ENCODE results near the gene SLC9A3.

SLC9A3 gene

GRCh38 chr5:445591-445990 lies 78.7 kb downstream of the SLC9A3 start:
- Histone ChIP-seq H3K4me3 (ENCODE audit: low read length) (no peak overlapping the region), H3K27me3 (ENCODE audit: control insufficient read depth, insufficient read depth, low read length) (no peaks in the 10 kb centered on the region), H3K27ac (ENCODE audit: low read depth, low read length) (no peak overlapping the region), H3K9ac (ENCODE audit: low read length) (no peak overlapping the region), H3K36me3 (ENCODE audit: control insufficient read depth, insufficient read depth, low read length) (peaks cover 26% of the 10 kb centered on the region), H3K4me1 (ENCODE audit: control insufficient read depth, insufficient read depth, low read length) (peaks cover 9% of the 10 kb centered on the region)

GRCh38 chr5:444226-444625 lies 80.0 kb downstream of the SLC9A3 start:
- H3K4me1 ChIP-seq (ENCODE audit: control insufficient read depth, insufficient read depth, low read length) = peaks cover 9% of the 10 kb centered on the region
- no peak overlapping the region for H3K9ac ChIP-seq (ENCODE audit: low read length)
- H3K27ac ChIP-seq (ENCODE audit: low read depth, low read length) = no peak overlapping the region
- peaks cover 1% of the 10 kb centered on the region for H3K27me3 ChIP-seq (ENCODE audit: control insufficient read depth, insufficient read depth, low read length)
- H3K4me3 ChIP-seq (ENCODE audit: low read length) = peak overlapping the region; percentile 80
- H3K36me3 ChIP-seq (ENCODE audit: control insufficient read depth, insufficient read depth, low read length) = peaks cover 18% of the 10 kb centered on the region

GRCh38 chr5:443239-444151 lies 80.8 kb downstream of the SLC9A3 start:
- peaks cover 16% of the 10 kb centered on the region for H3K36me3 ChIP-seq (ENCODE audit: control insufficient read depth, insufficient read depth, low read length)
- peaks cover 2% of the 10 kb centered on the region for H3K27me3 ChIP-seq (ENCODE audit: control insufficient read depth, insufficient read depth, low read length)
- peak overlapping the region; percentile 29 for H3K27ac ChIP-seq (ENCODE audit: low read depth, low read length)
- peak overlapping the region; percentile 80 for H3K4me3 ChIP-seq (ENCODE audit: low read length)
- H3K9ac ChIP-seq (ENCODE audit: low read length) = peak overlapping the region; percentile 93
- peaks cover 9% of the 10 kb centered on the region for H3K4me1 ChIP-seq (ENCODE audit: control insufficient read depth, insufficient read depth, low read length)

GRCh38 chr5:442335-443238 lies 81.7 kb downstream of the SLC9A3 start, which contains the start of gene EXOC3:
Gene EXOC3, plus strand, starts transcription at chr5:443176. Its CDS starts 3,030 bp downstream, at chr5:446206.
- Histone ChIP-seq H3K36me3 (ENCODE audit: control insufficient read depth, insufficient read depth, low read length) (peaks cover 7% of the 10 kb centered on the region), H3K4me1 (ENCODE audit: control insufficient read depth, insufficient read depth, low read length) (peaks cover 9% of the 10 kb centered on the region)

GRCh38 chr5:441996-442334 lies 82.3 kb downstream of the SLC9A3 start:
- peaks cover 9% of the 10 kb centered on the region for H3K4me1 ChIP-seq (ENCODE audit: control insufficient read depth, insufficient read depth, low read length)
- H3K36me3 ChIP-seq (ENCODE audit: control insufficient read depth, insufficient read depth, low read length) = peaks cover under 1% of the 10 kb centered on the region
- no peak overlapping the region for H3K9ac ChIP-seq (ENCODE audit: low read length)
- H3K27me3 ChIP-seq (ENCODE audit: control insufficient read depth, insufficient read depth, low read length) = peaks cover 2% of the 10 kb centered on the region
- no peak overlapping the region for H3K27ac ChIP-seq (ENCODE audit: low read depth, low read length)
- H3K4me3 ChIP-seq (ENCODE audit: low read length) = peak overlapping the region; percentile 96

More at GRCh38 chr5:442335-443238, 81.7 kb downstream of the SLC9A3 start, which contains the start of gene EXOC3:
- H3K4me3 ChIP-seq (ENCODE audit: low read length) = peak within 1 kb of the TSS; percentile 96
- peak within 1 kb of the TSS; percentile 60 for H3K27ac ChIP-seq (ENCODE audit: low read depth, low read length)
- H3K27me3 ChIP-seq (ENCODE audit: control insufficient read depth, insufficient read depth, low read length) = peaks cover 2% of the 10 kb centered on the region
- H3K9ac ChIP-seq (ENCODE audit: low read length) = peak within 1 kb of the TSS; percentile 93

- Histone ChIP-seq H3K27me3 (ENCODE audit: control insufficient read depth, insufficient read depth, low read length) (peaks cover 2% of the 10 kb centered on the region), H3K4me1 (ENCODE audit: control insufficient read depth, insufficient read depth, low read length) (peaks cover 9% of the 10 kb centered on the region), H3K36me3 (ENCODE audit: control insufficient read depth, insufficient read depth, low read length) (no peaks in the 10 kb centered on the region), H3K9ac (ENCODE audit: low read length) (no peak overlapping the region), H3K4me3 (ENCODE audit: low read length) (no peak overlapping the region), H3K27ac (ENCODE audit: low read depth, low read length) (no peak overlapping the region)
Observed at GRCh38 chr5:440401-441201, 83.6 kb downstream of the SLC9A3 start.

GRCh38 chr5:439636-440035 lies 84.6 kb downstream of the SLC9A3 start:
- H3K27ac ChIP-seq (ENCODE audit: low read depth, low read length) = no peak overlapping the region
- H3K4me1 ChIP-seq (ENCODE audit: control insufficient read depth, insufficient read depth, low read length) = peaks cover 9% of the 10 kb centered on the region
- no peaks in the 10 kb centered on the region for H3K36me3 ChIP-seq (ENCODE audit: control insufficient read depth, insufficient read depth, low read length)
- H3K4me3 ChIP-seq (ENCODE audit: low read length) = no peak overlapping the region
- peaks cover 2% of the 10 kb centered on the region for H3K27me3 ChIP-seq (ENCODE audit: control insufficient read depth, insufficient read depth, low read length)
- H3K9ac ChIP-seq (ENCODE audit: low read length) = no peak overlapping the region

- Histone ChIP-seq H3K27me3 (ENCODE audit: control insufficient read depth, insufficient read depth, low read length) (peaks cover 2% of the 10 kb centered on the region), H3K27ac (ENCODE audit: low read depth, low read length) (no peak overlapping the region), H3K9ac (ENCODE audit: low read length) (no peak overlapping the region), H3K4me1 (ENCODE audit: control insufficient read depth, insufficient read depth, low read length) (peaks cover 9% of the 10 kb centered on the region), H3K36me3 (ENCODE audit: control insufficient read depth, insufficient read depth, low read length) (no peaks in the 10 kb centered on the region), H3K4me3 (ENCODE audit: low read length) (no peak overlapping the region)
Observed at GRCh38 chr5:439181-439580, 85.1 kb downstream of the SLC9A3 start.

GRCh38 chr5:438481-438981 lies 85.7 kb downstream of the SLC9A3 start:
- peaks cover 2% of the 10 kb centered on the region for H3K27me3 ChIP-seq (ENCODE audit: control insufficient read depth, insufficient read depth, low read length)
- no peak overlapping the region for H3K27ac ChIP-seq (ENCODE audit: low read depth, low read length)
- peaks cover 6% of the 10 kb centered on the region for H3K4me1 ChIP-seq (ENCODE audit: control insufficient read depth, insufficient read depth, low read length)
- H3K4me3 ChIP-seq (ENCODE audit: low read length) = no peak overlapping the region
- no peak overlapping the region for H3K9ac ChIP-seq (ENCODE audit: low read length)
- no peaks in the 10 kb centered on the region for H3K36me3 ChIP-seq (ENCODE audit: control insufficient read depth, insufficient read depth, low read length)

- Histone ChIP-seq H3K36me3 (ENCODE audit: control insufficient read depth, insufficient read depth, low read length) (no peaks in the 10 kb centered on the region), H3K9ac (ENCODE audit: low read length) (no peak overlapping the region), H3K27me3 (ENCODE audit: control insufficient read depth, insufficient read depth, low read length) (peaks cover 2% of the 10 kb centered on the region), H3K4me1 (ENCODE audit: control insufficient read depth, insufficient read depth, low read length) (peaks cover 4% of the 10 kb centered on the region), H3K27ac (ENCODE audit: low read depth, low read length) (no peak overlapping the region), H3K4me3 (ENCODE audit: low read length) (no peak overlapping the region)
Observed at GRCh38 chr5:437281-437771, 86.9 kb downstream of the SLC9A3 start.

GRCh38 chr5:436641-436975 lies 87.6 kb downstream of the SLC9A3 start:
- H3K4me3 ChIP-seq (ENCODE audit: low read length) = no peak overlapping the region
- H3K9ac ChIP-seq (ENCODE audit: low read length) = no peak overlapping the region
- H3K4me1 ChIP-seq (ENCODE audit: control insufficient read depth, insufficient read depth, low read length) = no peaks in the 10 kb centered on the region
- H3K27ac ChIP-seq (ENCODE audit: low read depth, low read length) = no peak overlapping the region
- H3K36me3 ChIP-seq (ENCODE audit: control insufficient read depth, insufficient read depth, low read length) = no peaks in the 10 kb centered on the region
- H3K27me3 ChIP-seq (ENCODE audit: control insufficient read depth, insufficient read depth, low read length) = peaks cover 2% of the 10 kb centered on the region
